NCI-H748 treated with DMSO at 0.1 percent for 48 hours (cell line): ENCODE data around the gene CCR9.
A peak's percentile ranks its signal among the peaks of the same experiment; 100 is the strongest.
"Not testable (repeated sequence)": the region's sequence is repeated elsewhere in the genome, so short reads cannot be mapped to it uniquely, and the experiment has no call there.

ENCODE experiments used
- DNase-seq: peaks from one replicate; lab custom pipeline; 2025; lab: John Stamatoyannopoulos, UW

The CCR9 gene, protein sequence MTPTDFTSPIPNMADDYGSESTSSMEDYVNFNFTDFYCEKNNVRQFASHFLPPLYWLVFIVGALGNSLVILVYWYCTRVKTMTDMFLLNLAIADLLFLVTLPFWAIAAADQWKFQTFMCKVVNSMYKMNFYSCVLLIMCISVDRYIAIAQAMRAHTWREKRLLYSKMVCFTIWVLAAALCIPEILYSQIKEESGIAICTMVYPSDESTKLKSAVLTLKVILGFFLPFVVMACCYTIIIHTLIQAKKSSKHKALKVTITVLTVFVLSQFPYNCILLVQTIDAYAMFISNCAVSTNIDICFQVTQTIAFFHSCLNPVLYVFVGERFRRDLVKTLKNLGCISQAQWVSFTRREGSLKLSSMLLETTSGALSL

DNA sequence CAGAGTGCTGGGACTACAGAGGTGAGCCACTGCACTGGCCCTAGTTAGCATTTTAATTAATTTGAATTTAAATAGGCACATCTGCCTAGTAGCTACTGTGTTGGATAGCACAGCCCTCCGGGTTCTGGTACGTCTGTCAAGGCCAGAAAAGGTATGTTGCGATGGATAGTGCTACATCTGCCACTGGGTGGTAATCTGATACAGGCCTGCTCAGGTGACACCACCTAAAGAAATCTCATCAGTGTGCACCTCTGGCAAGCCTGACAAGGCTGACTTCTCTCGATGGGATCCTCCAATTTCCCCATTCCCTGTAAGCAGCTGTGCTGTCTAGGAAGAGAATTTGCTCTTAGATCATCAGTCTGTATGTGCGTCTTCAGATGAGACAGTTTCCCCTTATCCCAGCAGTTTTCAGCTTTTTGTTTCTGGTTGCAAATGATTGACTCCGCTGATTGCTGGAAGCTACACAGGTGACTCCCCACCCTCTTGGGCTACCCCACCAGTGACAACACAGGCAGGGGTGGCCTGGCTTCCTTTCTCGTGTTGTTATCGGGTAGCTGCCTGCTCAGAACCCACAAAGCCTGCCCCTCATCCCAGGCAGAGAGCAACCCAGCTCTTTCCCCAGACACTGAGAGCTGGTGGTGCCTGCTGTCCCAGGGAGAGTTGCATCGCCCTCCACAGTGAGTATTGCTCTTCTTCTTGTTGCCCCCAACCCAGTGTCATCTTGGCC, at the start of gene CCR9:
CCR9 (plus strand) TSS at position 565 of the 727 bp plus-strand sequence. CDS start 8,391 bp downstream, outside the sequence.
- DNase-seq, result no peak

DNA sequence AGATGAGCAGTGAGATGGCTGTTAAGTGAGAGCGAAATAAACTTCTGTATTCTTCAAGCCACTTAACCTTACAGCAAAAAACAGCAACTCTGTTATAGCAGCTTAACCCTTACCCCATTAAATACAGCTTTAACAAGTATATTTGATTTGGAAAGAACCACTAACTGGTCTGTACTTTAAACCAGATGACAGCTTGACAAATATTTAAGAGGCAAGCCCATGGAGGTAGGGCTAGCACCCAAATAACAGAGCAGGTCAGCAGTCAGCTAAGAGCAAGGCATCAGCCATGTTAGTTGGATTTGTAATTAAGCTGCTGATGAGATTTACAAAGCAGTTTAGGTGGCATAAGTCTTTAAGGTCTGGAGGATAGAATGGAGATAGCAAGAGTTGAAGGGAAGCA, 47.9 kb upstream of the CCR9 start:
- DNase-seq, result no peak

DNA sequence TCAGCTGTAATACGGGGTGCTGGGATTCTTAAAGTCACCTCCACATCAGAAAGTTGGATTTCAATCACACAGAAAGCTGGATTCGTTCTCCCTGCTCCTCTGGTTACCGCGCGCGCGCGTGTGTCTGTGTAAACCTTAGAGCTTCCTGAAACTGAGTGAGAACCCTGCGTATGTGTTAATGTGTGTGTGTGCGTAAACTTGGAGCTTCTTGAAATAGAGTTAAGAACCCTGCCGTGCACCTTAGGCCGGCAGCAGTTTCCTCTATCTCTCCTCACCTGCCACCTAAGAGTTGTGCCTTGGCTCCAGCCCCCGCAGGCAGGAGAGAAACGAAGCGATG, 45.0 kb upstream of the CCR9 start:
- no peak for DNase-seq

DNA sequence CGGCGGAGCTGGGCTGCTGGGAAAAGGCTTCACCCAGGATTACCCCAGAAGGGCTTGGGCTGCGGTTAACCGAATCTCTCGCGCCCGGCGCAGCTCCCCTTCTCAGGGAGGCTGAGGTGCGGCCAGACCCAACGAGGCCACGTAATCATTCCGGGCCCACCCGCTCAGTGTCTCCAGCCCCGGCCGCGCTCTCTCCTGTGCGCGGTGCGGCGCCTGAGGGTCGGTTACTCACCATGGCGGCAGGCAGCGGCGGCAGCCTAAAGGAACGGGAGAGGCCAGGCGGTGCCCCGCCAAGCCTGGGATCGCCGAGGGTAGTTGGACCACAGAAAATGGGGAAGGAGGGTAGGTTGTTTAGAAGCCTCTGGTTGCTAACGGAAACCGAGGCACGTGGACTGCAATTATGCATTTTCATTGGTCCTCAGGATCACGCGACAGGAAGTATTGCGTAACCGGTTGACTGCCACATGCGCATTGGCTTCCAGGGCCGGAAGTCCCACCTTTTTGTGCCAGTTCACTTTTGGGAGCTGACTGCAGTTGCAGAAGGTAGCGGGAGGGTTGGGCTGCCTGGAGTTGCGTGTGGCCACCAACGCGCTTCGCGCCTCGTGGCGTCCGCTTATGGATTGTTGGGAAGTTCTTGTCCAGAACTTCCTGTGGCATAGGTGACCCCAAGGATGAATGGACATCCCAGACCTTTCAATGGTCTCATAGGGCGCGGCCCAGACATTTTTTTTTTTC, 44.4 kb upstream of the CCR9 start, which contains the start of gene LZTFL1:
LZTFL1 (minus strand) TSS at position 363 of the 735 bp plus-strand sequence; CDS start at position 235, 128 bp downstream.
- DNase-seq, result peak; percentile 83

DNA sequence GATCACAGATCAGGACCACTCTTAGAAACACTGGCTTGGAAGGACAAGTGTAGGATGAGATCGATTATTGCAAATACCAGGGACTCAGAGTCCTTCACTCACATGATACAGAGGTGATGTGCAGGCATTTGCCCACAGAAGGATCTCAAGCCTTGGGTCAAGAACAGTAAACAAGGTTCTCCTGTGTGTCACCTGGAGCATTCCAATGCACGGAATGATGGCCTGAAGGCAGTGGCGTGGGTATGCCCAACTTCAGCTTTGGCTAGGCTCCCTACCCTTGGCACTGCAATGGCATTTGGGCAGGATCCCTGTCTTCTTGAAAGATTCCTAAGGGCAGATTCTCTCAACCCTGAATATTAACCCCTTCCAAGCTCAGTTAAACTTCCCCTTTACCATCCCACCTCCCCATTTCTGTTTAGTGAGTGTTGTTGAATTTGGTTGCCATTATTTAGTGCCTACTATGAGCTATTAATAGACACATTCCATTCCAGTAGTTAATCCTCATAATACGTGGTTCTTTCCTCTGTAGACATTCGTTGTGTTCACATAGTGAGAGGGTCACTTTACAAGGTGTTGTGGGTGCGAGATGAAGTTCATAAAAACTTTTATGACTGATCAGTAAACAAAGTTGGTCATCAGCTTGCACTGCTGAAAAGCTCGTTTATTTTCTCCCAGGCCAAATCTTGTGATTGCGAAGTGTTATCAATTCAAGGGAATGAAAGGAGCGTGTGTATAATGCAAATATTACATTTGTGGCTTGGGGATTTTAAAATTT, 43.3 kb upstream of the CCR9 start:
- DNase-seq, result no peak

DNA sequence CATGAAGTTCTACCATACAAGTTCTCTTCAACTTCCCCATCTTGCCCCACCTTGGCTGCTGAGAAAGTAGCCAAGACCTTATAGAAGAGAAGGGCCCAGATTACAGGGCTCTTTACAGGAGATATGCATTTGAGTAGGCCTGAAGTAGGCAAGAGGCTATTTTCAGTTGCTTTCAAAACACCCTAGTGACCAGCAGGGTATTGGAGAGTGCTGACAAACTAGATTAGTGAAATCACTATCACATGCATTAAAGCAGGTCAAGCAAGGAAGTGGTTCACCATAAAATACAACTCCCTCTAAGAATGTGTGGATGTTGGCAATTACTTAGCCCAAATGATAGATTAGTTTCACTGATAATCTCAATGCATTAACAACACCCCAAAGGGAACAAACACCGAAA, 41.7 kb upstream of the CCR9 start:
- DNase-seq, result no peak

DNA sequence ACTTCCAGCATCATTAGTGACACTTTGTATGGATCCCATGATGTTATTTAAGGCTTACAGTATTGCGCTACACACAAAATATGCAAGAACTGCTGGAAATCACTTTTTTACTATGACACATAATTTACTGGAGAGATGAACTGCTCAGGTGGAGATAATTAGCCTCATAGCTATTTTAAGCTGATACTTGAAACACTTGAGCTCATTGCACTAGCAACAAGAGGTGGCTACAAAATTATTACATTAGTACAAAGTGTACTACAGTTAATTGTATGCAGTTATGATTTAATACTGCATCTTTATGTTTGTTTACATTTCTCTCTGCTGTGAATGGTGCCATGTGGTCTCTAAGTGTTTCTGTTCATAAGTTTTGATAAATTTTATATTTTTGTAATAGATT, 38.0 kb upstream of the CCR9 start:
- no peak for DNase-seq

DNA sequence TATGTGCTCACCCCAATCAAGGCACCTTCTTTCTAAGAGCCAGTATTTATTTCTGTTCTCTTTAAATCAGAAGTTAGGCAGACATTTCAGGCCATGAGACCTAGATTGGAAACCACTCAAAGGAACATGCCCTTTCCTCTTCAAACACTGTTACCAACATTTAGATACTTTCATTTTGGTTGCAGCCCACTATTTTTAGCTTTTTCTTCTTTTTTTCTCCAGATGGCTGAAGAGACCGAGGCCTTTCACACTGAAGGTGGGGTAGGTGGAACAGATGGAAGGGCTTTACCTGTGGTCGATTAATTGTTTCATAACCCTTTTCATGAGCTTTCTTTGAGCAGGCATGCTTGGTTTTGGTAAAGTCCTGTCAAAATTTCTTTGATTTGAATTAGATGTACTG, 33.5 kb upstream of the CCR9 start:
- DNase-seq, result no peak

DNA sequence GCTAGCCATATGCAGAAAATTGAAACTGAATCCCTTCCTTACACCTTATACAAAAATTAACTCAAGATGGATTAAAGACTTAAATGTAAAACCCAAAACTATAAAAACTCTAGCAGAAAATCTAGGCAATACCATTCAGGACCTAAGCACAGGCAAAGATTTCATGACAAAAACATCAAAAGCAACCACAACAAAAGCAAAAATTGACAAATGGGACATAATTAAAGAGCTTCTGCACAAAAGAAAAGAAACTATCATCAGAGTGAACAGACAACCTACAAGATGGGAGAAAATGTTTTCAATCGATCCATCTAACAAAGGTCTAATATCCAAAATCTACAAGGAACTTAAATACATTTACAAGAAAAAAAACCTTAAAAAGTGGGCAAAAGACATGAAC, 30.0 kb upstream of the CCR9 start:
- not testable (repeated sequence) for DNase-seq

DNA sequence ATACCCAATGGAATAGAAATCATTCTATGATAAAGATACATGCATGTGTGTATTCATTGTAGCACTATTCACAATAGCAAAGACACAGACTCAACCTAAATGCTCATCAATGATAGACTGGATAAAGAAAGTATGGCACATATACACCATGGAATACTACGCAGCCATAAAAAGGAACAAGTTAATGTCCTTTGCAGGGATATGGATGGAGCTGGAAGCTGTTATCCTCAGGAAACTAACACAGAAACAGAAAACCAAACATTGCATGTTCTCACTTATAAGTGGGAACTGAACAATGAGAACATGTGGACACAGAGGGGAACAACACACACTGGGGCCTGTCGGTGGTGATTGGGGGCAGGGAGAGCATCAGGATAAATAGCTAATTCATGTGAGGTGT, 29.3 kb upstream of the CCR9 start:
- DNase-seq, result not testable (repeated sequence)

DNA sequence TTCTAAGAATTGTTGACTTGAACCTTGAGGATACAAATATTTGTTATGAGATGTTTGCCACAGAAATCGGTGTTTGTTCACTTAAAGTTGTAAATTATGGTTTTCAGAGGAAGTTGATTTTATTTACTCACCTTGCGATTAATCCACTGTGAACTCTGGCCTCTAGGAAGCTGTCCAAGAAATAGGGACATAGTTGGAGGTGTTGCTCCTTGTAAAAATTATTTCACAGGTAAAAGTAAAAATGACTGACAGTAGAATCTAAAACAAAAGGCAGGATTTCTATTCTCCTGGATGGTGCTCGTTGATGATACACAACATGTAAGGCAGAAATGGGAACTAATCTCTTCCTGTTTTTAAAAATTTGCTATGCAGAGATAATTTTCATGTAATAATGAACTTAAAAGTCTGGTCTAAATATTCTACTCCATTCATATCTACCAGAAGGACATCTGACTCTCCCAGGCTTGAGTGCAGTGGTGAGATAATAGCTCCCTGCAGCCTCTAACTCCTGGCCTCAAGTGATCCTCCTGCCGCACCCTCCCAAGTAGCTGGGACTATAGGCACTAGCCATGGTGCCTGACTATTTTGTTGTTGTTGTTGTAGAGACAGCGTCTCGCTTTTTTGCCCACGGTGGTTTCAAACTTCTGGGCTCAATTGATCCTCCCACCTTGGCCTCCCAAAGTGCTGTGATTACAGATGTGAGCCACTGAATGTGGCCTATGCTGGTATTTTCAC, 27.4 kb upstream of the CCR9 start:
- DNase-seq, result no peak

DNA sequence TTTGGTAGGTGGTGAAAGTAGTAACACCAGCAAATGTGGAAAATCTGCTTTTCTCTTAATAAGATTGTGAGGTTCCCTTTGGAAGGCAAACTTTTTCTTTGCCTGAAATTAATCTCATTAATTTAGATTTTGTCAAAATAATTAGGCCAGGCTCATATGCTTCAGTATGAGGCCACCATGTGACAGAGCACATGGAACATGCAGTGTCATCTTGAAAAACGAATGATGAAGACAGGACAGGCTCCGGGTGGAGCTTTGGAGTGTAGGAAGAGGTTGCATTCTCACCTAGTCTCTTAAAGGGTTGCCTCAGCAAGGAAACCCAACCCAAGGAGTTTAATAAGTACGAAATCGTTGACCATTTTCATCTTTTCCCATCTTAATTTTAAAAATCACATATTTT, 25.9 kb upstream of the CCR9 start:
- no peak for DNase-seq

DNA sequence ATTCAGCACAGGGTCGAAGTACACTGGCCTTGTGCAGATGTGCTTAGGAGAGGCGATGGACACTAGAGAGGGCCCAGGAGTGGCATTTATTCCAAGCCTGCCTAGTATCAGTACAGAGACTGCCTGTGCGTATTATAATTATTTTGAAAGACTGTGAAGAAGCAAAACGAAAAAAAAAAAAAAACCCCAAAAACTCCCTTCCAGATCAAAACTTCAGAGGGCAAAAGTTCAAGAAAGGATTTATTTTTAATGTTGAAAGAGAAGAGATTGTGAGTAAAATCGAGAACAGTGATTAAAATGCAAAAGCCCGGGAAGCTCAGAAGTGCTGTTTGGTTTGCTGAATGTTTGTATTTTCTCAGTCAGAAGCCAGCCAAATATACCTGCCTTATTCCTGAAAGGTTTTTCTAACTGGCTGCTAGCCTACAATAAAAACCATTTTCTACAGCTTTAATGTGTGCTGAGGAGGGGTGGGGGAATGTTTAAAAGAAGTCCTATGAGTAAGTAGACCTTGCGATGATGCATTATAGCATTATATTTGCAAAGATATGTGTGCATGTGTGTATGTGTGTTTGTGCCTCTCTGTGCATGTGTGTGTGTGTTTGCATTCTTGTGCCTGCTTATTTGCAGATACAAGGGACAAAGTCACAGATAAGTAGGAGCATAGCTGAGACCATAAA, 25.2 kb upstream of the CCR9 start:
- no peak for DNase-seq

DNA sequence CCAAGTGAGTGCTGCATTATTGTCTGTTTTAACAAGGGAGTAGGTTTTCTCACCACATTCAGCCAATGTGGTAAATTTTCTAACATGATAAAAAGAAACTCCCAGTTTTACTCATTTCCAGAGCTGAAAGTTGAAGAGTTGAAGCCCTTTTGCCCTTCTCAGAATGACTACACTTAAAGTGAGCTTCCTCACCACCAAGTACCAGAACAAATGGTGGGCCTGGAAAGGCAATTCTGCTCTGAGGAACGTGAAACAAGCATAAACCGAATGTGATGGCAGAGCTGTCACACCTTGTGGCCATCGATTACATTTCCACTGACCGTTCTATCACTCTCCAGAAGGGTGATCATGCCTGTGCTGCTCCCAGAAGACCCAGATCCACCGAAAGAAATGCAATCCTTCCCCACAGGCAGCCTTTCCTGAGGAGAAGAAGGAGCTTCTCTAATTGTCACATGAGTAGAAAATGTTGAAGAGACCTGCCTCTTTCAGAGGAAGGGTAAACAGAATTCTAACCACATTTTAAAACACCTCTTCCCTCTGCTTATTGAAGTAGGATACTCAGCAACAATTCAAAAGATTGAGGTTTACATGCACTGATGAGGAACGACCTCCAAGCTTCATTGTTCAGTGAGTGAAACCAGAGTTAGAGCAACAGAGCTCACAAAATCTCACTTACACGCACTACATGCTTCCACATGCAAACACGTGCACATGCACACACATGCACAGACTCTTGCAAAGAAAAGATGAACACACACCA, 21.4 kb upstream of the CCR9 start:
- DNase-seq, result no peak

DNA sequence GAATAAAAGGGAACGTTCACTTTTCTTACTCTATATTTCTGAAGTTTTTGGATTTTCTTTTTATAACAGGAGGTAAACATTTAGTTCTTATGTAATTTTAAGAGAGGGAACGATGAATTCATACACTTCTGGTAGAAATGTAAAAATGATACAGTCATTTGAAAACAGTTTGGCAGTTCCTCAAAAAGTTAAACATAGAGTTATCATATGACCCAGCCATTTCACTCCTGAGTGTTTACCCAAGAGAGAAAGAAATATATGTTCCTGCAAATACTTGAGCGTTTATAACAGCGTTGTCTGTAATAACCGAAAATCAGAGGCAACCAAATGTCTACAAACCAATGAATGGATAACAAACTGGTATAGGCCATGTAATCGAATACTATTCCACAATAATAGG, 20.8 kb upstream of the CCR9 start:
- DNase-seq, result no peak

DNA sequence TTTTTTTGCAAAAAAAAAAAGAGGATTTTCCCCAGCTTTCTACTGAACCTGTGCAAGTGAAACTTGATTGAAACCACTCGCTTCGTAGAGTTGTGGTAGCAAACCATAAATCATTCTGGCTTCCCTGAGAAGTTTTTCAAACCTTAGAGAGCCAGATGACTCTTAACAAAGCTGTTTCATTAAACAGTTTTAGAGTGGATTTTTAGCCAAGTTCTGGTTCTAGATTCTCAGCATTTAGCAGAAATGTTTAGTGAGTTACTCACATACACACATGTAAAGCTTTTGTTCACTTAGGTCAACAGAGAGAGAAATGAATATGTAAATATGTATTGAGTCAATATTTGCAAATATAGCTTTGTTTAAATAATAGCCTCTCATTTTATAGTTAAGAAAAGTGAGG, 18.1 kb upstream of the CCR9 start:
- DNase-seq, result no peak

DNA sequence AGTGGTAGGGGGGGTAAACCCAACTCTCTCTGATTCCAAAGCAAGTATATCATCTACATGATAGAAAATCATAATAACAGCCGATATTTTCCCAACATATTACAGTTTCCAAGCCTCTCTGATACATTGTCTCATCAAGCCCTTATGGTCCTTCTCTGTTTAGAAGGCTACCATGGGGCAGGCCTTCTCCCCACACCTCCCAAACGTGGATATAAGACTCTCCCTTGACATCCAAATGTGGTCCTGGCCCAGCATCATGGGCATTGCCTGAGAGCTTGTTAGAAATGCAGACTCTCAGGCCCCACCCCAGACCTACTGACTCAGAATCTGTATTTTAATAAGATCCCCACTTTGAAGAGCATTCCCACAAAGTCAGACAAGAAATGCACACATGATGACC, 17.7 kb upstream of the CCR9 start:
- DNase-seq, result no peak

DNA sequence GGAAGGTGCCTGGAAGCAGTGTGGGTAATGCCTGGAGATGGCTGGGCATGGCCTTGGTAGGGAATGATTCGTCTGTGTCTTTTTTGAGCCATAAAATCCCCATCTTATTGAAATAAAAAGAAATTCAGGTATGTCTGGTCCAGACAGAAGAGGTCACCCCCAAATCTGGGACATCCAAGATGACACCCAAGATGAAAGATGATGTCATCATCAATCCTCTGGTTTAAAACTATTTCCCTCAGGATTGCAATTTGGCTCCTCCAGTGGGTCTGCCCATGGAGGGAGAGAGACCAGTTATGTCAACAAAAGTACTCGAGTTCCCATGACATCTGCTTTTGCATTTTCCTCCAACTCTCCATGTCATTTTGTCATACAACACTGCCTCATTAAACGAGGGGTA, 16.7 kb upstream of the CCR9 start:
- DNase-seq, result no peak

DNA sequence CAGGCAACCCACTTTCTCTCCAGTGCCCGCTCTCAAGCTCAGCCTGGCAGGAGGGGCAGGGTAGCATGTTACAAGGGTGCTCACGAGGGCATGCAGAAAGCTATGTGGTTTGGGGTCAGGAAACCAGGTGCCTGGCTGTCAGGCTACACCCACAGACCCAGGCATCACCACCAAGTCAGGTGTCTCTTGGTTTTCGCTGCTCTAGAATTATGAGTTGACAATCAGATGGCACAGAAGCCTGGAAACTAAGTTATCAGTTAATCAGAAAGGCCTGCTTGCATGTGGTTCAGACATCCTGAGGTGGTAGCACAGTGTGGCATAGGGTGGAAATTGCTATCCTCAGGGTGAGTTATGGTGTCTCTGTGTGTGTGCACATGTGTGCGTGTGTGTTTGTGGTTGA, 16.2 kb upstream of the CCR9 start:
- DNase-seq, result no peak

DNA sequence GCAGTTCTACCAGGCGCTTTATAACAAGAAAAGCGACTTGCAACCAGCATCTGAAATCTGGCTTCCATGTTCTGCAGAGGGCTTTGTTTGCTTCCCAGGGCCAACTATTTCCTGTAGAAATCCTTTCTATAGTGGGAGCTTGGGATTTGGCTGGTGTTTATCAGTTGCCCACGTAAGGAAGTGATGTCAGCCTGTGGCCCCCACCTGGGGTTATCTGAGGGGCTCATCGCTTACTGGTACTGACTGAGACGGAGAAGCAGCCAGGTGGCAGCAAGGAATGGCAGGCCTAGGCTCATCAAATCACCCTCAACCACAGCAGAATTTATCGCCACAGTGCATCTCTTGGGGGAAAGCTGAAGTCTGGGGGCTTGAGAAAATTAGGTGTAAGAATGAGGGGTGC, 14.6 kb upstream of the CCR9 start:
- no peak for DNase-seq
